HL-60/S4 treated with phorbol 12-myristate 13-acetate at 8.2 ng/mL for 4 days and 3 days (cell line): ENCODE data around the gene UNC13B.
"Not testable (repeated sequence)": the region's sequence is repeated elsewhere in the genome, so short reads cannot be mapped to it uniquely, and the experiment has no call there.

Experiments used
- in situ Hi-C: fragments of 300-500 bp; cut with MboI; formaldehyde crosslinking; loops from 2 replicates; pipeline ENCODE4 v1.15.0; 2022; ENCODE audit warnings: low sequenced_read_pairs

The UNC13B gene

GRCh38 chr9:35162605-35163315, 951 bp downstream of the UNC13B start:
- in situ Hi-C loops, result no loop called here

- in situ Hi-C loops, result no loop called here
These were observed 1.6 kb downstream of the UNC13B start for GRCh38 chr9:35163413-35163812.

- in situ Hi-C loops, result no loop called here
These were observed 2.9 kb downstream of the UNC13B start for GRCh38 chr9:35164711-35165110.

DNA sequence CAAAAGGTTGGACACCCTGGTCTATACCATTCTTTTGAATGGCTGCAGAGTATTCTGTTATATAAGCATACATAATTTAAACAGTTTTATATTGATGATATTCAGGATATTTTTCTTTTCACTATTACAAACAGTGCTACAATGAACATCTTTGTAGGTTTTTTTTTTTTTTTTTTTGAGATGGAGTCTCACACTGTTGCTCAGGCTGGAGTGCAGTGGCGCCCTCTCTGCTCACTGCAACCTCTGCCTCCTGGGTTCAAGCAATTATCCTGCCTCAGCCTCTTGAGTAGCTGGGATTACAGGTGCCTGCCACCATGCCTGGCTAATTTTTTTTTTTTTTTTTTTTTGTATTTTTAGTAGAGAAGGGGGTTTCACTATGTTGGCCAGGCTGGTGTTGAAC, 5.6 kb downstream of the UNC13B start:
- in situ Hi-C loops, result not testable (repeated sequence)

DNA sequence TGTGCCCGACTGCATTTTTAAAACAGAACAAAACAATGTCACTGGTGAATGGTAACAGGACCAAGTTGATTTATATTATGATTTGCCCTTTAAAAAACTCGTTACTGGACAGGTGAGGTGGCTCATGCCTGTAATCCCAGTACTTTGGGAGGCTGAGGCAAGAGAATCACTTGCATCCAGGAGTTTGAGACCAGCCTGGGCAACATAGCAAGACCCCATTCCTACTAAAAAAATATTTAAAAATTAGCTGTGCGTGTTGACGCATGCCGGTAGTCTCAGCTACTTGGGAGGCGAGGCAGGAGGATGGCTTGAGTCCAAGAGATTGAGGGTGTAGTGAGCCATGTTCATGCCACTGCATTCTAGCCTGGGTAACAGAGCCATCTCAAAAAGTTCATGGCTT, 7.2 kb downstream of the UNC13B start:
- in situ Hi-C loops, result no loop called here

DNA sequence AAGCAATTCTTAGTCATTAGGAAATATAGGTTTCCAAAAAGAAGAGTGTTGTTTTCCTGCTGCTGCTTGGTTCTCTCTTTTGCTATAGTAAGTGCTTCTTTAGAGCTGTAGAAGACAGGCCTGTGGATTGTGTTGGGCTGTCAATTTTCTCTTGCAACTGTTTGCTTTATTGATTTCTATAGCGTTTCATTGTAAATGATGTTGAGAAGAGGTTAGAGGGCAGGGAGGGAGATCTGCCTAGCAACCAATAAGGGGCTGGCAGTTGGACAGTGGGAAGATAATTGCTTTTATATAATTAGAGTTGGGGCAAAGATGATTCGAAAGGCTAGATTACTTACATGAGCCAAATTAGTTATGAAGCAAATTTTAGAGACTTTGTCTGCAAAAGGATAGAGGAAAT, 11.1 kb downstream of the UNC13B start:
- in situ Hi-C loops, result no loop called here

DNA sequence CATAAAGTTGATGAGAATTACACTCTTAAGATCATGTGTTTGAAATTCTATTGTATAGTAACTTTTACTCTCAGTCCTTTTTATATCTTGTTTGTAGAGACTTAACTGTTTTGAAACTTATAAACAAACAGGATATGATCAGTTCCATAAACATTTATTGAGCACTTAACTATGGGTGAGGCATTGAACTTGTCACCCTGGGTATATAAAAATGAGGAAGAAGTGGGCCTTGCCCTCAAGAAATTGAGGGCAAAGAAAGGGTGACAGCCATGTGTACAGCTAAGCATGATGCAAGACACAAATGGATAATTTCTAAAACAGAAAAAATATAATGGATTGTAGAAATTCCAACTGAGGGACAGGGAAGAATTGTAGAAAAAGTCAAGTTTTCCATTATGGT, 15.7 kb downstream of the UNC13B start:
- in situ Hi-C loops, result no loop called here

GRCh38 chr9:35179347-35180280, 17.8 kb downstream of the UNC13B start:
- in situ Hi-C loops, result no loop called here

GRCh38 chr9:35180801-35181200, 19.0 kb downstream of the UNC13B start:
- in situ Hi-C loops, result no loop called here

- in situ Hi-C loops, result not testable (repeated sequence)
These were observed 20.6 kb downstream of the UNC13B start for GRCh38 chr9:35182401-35182800.

GRCh38 chr9:35182996-35183754, 21.4 kb downstream of the UNC13B start:
- in situ Hi-C loops, result not testable (repeated sequence)

DNA sequence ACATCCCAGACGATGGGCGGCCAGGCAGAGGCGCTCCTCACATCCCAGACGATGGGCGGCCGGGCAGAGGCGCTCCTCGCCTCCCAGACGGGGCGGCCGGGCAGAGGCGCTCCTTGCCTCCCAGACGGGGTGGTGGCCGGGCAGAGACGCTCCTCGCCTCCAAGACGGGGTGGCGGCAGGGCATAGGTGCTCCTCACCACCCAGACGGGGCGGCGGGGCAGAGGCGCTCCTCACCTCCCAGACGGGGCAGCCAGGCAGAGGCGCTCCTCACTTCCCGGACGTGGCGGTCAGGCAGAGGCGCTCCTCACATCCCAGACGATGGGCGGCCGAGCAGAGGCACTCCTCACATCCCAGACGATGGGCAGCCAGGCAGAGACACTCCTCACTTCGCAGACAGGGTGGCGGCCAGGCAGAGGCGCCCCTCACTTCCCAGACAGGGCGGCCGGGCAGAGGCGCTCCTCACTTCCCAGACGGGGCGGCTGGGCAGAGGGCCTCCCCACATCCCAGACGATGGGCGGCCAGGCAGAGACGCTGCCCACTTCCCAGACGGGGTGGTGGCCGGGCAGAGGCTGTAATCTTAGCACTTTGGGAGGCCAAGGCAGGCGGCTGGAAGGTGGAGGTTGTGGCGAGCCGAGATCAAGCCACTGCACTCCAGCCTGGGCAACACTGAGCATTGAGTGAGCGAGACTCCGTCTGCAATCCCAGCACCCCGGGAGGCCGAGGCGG, 22.1 kb downstream of the UNC13B start:
- in situ Hi-C loops, result not testable (repeated sequence)

DNA sequence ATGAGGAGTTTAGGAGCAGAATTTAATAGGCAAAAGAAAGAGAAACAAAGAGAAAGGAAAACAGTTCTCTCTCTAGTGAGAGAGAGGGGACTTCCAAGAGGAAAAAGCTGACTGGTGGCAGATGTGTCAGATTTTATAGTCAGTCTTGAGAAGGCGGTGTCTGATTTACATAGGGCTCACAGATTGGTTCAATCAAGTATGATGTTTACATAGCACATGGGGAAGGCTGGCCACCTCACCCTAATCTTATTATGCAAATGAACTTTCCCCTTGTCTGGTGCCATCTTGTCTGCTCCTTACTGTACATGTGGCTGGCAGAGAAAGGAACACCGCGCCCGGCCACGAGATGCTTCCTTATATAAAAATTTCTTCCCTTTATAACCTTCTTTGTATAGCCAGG, 24.7 kb downstream of the UNC13B start:
- in situ Hi-C loops, result no loop called here

GRCh38 chr9:35190203-35190602, 28.4 kb downstream of the UNC13B start:
- in situ Hi-C loops, result no loop called here

GRCh38 chr9:35191105-35191504, 29.3 kb downstream of the UNC13B start:
- in situ Hi-C loops, result no loop called here

DNA sequence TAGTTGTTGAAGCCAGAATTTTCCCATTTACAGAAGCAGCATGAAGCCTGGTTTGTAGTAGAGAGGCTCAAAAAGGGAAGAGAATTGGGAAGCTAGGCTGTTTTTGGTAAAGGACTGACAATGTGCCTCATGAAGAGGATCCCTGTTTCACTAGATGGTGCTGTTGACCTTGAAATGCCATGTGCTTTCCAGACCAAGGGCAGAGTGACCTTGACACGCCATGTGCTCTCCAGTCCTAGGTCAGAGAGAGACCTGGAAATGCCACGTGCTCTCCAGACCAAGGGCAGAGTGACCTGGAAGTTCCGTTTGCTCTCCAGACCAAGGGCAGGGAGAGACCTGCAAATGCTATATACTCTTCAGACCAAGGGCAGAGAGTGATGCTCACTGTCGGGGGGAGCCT, 32.0 kb downstream of the UNC13B start:
- in situ Hi-C loops, result no loop called here

- in situ Hi-C loops, result no loop called here
These were observed 33.9 kb downstream of the UNC13B start for GRCh38 chr9:35195683-35196082.

GRCh38 chr9:35198191-35198590, 36.4 kb downstream of the UNC13B start:
- in situ Hi-C loops, result no loop called here

GRCh38 chr9:35203528-35203927, 41.7 kb downstream of the UNC13B start:
- in situ Hi-C loops, result no loop called here

- in situ Hi-C loops, result no loop called here
These were observed 43.5 kb downstream of the UNC13B start for GRCh38 chr9:35205340-35205739.

DNA sequence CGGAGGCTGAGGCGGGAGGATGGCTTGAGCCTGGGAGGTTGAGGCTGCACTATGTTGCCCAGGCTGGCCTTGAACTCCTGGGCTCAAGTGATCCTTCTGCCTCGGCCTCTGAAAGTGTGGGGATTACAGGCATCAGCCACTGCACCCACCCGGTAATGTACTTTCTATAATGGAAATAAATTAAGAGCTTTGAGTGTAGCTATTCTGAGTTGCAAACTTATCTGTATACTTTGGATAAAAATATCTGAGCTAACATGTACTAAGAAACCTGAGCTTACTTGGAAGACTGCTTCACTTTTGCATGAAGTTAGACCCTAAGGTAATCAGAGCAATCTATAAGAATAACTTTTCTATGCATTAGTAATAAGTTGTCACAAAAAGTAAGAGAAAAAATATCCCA, 50.0 kb downstream of the UNC13B start:
- in situ Hi-C loops, result no loop called here
